ENCODE results near the gene ATCAY. TPM values are rescaled to one million over a fixed set of nuclear protein-coding genes. Genes with fewer than 3 reads are reported as not detected.
A peak's percentile ranks its signal among the peaks of the same experiment; 100 is the strongest.
"Not testable (repeated sequence)": the region's sequence is repeated elsewhere in the genome, so short reads cannot be mapped to it uniquely, and the experiment has no call there.

Gene ATCAY
- polyA plus RNA-seq, 3 donors, result not detected

DNA sequence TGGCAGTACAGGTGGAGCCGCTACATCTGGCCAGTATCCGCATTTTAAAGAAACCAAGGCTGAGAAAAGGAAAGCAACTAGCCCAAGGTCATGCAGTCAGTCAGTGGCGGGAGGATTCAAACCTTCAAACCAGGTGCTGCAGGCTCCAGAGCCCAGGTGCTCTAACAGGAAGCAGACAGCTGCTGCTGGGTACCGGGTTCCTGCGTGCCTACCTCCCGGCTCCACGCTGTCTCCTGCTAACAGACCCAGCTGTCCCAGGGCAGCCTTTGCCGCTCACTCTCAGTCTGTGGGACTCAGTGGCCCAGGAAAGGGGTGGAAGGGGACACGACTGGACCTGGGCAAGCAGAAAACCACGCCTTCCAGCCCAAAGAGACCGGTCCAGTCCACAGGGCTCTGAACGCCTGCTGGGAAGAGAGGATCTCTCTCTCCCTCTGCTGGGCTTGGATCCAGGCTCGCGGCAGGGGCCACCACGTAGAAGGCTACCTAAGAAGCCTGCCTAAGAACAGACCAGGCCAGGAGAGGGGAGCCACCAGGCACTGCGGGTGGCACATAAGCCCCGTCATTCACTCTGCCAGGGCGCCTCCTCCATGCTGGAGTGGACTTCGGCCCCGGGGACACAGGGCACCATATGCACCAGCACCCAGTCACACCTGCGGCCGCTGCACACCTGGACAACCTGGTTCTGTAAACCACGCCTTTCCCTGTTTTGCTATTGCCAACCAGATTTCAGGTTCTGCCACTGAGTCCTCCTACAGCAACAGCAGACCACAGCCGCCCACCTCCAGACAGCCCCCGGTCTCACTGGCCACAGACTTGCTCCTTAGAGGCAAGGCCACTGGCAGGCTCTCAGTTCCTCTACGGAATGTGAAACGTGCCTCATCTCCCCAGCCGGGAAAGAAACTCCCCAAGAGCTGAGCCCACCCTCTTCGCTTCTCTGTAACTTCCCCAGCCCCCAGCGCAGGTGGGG, 85.8 kb downstream of the ATCAY start:
- H3K27me3 ChIP-seq (ENCODE audit: control insufficient read depth in 2 of 2, insufficient read depth in 2 of 2, low read length in 2 of 2), result no peaks in the 10 kb centered on the region
- H3K4me3 ChIP-seq (replicated peaks in 1 of 3; ENCODE audit: low read depth in 2 of 3, low read length in 3 of 3), result no peak overlapping the region
- no peak overlapping the region for H3K27ac ChIP-seq (ENCODE audit: low read depth in 1 of 2, low read length in 2 of 2)
- peaks cover 37% of the 10 kb centered on the region for H3K79me2 ChIP-seq (ENCODE audit: insufficient read depth, low read length)
- Mint-ChIP-seq H3K27ac (peak overlapping the region in 4 of 7 donors; percentile 30 to 66 (median 48)), H3K9me3 (no peaks in the 10 kb centered on the region), H3K36me3 (peaks cover 51 to 79% of the 10 kb centered on the region in 2 donors), H3K4me1 (peaks cover 16% of the 10 kb centered on the region), H3K27me3 (ENCODE audit: low read depth in 3 of 3) (peaks cover 0 to 2% (median 0%) of the 10 kb centered on the region in 3 donors), H3K4me3 (no peak overlapping the region)
- H2AFZ ChIP-seq (ENCODE audit: insufficient read depth, low read depth, low read length, poor library complexity, severe bottlenecking), result no peak overlapping the region
- intact Hi-C loops (cut with micrococcal nuclease), result no loop called here
- peaks cover 68 to 80% of the 10 kb centered on the region in 2 donors for H3K36me3 ChIP-seq (replicated peaks in 1 of 2; ENCODE audit: control insufficient read depth in 1 of 2, insufficient read depth in 2 of 2, low read length in 2 of 2)
- TF ChIP-seq, protein P1, sequence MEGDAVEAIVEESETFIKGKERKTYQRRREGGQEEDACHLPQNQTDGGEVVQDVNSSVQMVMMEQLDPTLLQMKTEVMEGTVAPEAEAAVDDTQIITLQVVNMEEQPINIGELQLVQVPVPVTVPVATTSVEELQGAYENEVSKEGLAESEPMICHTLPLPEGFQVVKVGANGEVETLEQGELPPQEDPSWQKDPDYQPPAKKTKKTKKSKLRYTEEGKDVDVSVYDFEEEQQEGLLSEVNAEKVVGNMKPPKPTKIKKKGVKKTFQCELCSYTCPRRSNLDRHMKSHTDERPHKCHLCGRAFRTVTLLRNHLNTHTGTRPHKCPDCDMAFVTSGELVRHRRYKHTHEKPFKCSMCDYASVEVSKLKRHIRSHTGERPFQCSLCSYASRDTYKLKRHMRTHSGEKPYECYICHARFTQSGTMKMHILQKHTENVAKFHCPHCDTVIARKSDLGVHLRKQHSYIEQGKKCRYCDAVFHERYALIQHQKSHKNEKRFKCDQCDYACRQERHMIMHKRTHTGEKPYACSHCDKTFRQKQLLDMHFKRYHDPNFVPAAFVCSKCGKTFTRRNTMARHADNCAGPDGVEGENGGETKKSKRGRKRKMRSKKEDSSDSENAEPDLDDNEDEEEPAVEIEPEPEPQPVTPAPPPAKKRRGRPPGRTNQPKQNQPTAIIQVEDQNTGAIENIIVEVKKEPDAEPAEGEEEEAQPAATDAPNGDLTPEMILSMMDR (IDR thresholded peaks at IDR 0.05), result no peak
- WGBS (ENCODE audit: insufficient coverage), result 89% methylated on average over 23 of the region's 30 CpGs
- H3K4me2 ChIP-seq (replicated peaks; ENCODE audit: extremely low read depth, low read length, poor library complexity, severe bottlenecking), result no peak overlapping the region
- peaks cover 10 to 16% of the 10 kb centered on the region in 2 donors for H3K4me1 ChIP-seq (ENCODE audit: control insufficient read depth in 1 of 2, insufficient read depth in 2 of 2, low read length in 2 of 2)
- no peak overlapping the region for H3K9ac ChIP-seq (ENCODE audit: insufficient read depth, low read length, poor library complexity, severe bottlenecking)
- peaks cover 38% of the 10 kb centered on the region for H4K20me1 ChIP-seq (ENCODE audit: insufficient read depth, low read length)
- no peak for DNase-seq
- H3K9me3 ChIP-seq (replicated peaks in 1 of 2; ENCODE audit: control insufficient read depth in 1 of 2, insufficient read depth in 1 of 2, low read length in 2 of 2), result no peaks in the 10 kb centered on the region

DNA sequence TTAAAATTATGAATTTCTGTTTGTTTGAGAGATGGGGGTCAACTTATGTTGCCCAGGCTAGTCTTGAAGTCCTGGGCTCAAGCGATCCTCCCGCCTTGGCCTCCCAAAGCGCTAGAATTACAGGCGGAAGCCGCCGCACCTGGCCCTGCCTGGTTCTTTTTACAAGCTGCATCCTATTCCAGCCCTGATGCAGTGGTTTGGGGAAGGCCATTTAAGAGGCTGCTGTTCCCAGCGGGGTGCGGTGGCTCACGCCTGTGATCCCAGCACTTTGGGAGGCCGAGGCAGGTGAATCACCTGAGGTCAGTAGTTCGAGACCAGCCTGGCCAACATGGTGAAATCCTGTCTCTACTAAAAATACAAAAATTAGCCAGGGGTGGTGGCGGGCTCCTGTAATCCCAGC, 87.5 kb downstream of the ATCAY start:
- H3K27me3 ChIP-seq (ENCODE audit: control insufficient read depth in 2 of 2, insufficient read depth in 2 of 2, low read length in 2 of 2); H3K27ac ChIP-seq (ENCODE audit: low read depth in 1 of 2, low read length in 2 of 2); H3K4me2 ChIP-seq (replicated peaks; ENCODE audit: extremely low read depth, low read length, poor library complexity, severe bottlenecking); DNase-seq; H3K9me3 Mint-ChIP-seq; H3K4me3 Mint-ChIP-seq; H2AFZ ChIP-seq (ENCODE audit: insufficient read depth, low read depth, low read length, poor library complexity, severe bottlenecking); intact Hi-C loops (cut with micrococcal nuclease); H3K27me3 Mint-ChIP-seq (ENCODE audit: low read depth in 3 of 3); H3K27ac Mint-ChIP-seq; H3K9ac ChIP-seq (ENCODE audit: insufficient read depth, low read length, poor library complexity, severe bottlenecking); H3K9me3 ChIP-seq (replicated peaks in 1 of 2; ENCODE audit: control insufficient read depth in 1 of 2, insufficient read depth in 1 of 2, low read length in 2 of 2); H3K4me3 ChIP-seq (replicated peaks in 1 of 3; ENCODE audit: low read depth in 2 of 3, low read length in 3 of 3): not testable (repeated sequence)
- Mint-ChIP-seq H3K4me1 (peaks cover 16% of the 10 kb centered on the region), H3K36me3 (peaks cover 42 to 64% of the 10 kb centered on the region in 2 donors)
- Histone ChIP-seq H3K4me1 (ENCODE audit: control insufficient read depth in 1 of 2, insufficient read depth in 2 of 2, low read length in 2 of 2) (peaks cover 11 to 20% of the 10 kb centered on the region in 2 donors), H3K36me3 (replicated peaks in 1 of 2; ENCODE audit: control insufficient read depth in 1 of 2, insufficient read depth in 2 of 2, low read length in 2 of 2) (peaks cover 55 to 66% of the 10 kb centered on the region in 2 donors), H3K79me2 (ENCODE audit: insufficient read depth, low read length) (peaks cover 37% of the 10 kb centered on the region), H4K20me1 (ENCODE audit: insufficient read depth, low read length) (peaks cover 38% of the 10 kb centered on the region)
- WGBS (ENCODE audit: insufficient coverage), result 100% methylated on average over 1 of the region's 12 CpGs
